NCI-H82 treated with DMSO at 0.1 percent for 48 hours (cell line): ENCODE measurements around the gene PDK2.
A peak's percentile ranks its signal among the peaks of the same experiment; 100 is the strongest.

Source experiments
- DNase-seq: peaks from one replicate; lab custom pipeline; 2025; ENCODE audit not compliant: unreplicated experiment; lab: John Stamatoyannopoulos, UW

PDK2 gene

GRCh38 chr17:50078430-50078829, 16.7 kb upstream of the PDK2 start:
- no peak for DNase-seq

GRCh38 chr17:50079334-50080095, 15.6 kb upstream of the PDK2 start:
- DNase-seq: peak; percentile 29

- no peak for DNase-seq
Observed at GRCh38 chr17:50080096-50080480, 15.1 kb upstream of the PDK2 start.

DNA sequence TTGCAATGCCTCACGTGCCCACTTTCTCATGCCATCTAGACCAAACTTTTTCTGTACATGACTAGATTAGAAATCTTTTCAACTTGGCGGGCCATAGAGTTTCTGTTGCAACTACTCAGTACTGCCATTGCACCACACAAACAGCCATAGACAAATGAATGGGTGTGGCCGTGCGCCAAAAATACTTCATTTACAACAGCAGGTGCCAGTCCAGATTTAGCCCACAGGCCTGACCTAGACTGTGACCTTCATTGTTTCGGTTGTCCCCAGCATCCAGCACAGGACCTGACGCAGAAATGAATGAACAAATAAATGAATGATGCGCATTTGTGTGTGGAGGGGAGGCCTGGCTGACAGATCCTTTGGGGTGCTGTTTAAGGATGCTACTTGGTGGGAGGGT, 14.3 kb upstream of the PDK2 start:
- DNase-seq: no peak

- DNase-seq: no peak
Observed at GRCh38 chr17:50081757-50082156, 13.4 kb upstream of the PDK2 start.

GRCh38 chr17:50087246-50087911, 7.8 kb upstream of the PDK2 start:
- peak; percentile 47 for DNase-seq

GRCh38 chr17:50087912-50088405, 7.2 kb upstream of the PDK2 start:
- DNase-seq: no peak

DNA sequence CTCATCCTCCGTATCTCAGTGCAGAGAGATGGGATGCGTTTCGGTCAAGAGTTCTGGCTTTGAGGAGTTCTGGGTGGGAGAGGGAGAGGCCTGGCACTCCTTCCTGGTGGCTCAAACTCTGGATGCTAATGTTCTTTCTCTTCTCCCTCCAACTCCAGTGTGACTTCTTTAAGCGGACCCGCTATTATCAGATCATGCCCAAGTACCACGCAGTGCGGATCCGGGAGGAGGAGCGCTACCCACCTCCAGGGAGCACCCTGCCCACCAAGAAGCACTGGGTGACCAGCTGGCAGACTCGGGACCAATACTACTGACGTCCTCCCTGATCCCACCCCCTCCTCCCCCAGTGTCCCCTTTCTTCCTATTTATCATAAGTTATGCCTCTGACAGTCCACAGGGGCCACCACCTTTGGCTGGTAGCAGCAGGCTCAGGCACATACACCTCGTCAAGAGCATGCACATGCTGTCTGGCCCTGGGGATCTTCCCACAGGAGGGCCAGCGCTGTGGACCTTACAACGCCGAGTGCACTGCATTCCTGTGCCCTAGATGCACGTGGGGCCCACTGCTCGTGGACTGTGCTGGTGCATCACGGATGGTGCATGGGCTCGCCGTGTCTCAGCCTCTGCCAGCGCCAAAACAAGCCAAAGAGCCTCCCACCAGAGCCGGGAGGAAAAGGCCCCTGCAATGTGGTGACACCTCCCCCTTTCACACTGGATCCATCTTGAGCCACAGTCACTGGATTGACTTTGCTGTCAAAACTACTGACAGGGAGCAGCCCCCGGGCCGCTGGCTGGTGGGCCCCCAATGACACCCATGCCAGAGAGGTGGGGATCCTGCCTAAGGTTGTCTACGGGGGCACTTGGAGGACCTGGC, 6.0 kb upstream of the PDK2 start:
- DNase-seq: no peak

DNA sequence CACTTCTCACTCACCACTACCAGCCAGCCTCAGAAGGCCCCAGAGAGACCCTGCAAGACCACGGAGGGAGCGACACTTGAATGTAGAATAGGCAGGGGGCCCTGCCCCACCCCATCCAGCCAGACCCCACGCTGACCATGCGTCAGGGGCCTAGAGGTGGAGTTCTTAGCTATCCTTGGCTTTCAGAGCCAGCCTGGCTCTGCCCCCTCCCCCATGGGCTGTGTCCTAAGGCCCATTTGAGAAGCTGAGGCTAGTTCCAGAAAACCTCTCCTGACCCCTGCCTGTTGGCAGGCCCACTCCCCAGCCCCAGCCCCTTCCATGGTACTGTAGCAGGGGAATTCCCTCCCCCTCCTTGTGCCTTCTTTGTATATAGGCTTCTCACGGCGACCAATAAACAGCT, 5.1 kb upstream of the PDK2 start:
- no peak for DNase-seq

- DNase-seq: no peak
Observed at GRCh38 chr17:50090971-50091917, 3.9 kb upstream of the PDK2 start.

DNA sequence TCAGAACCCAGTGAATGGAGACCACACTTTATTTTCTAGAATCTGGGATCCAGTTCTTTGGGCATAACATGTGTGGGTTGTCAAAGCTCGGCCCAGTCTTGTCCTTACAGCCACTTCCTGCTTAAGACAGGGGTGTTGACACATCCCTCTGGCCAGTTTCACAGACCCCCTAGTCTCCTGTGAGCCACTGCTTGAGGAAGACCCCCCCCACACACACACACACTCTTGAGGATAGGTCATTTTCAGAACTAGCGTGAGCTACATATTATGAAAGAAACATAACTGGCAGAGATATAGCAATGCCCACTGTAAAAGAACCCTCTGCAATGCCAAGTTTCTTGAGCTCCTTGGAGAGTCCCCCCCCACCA, 3.2 kb upstream of the PDK2 start:
- DNase-seq: no peak

- no peak for DNase-seq
Observed at GRCh38 chr17:50093246-50093645, 1.9 kb upstream of the PDK2 start.

- DNase-seq: no peak
Observed at GRCh38 chr17:50093807-50094206, 1.3 kb upstream of the PDK2 start.

- DNase-seq: peak; percentile 76
Observed at GRCh38 chr17:50094243-50094752, 853 bp upstream of the PDK2 start.

DNA sequence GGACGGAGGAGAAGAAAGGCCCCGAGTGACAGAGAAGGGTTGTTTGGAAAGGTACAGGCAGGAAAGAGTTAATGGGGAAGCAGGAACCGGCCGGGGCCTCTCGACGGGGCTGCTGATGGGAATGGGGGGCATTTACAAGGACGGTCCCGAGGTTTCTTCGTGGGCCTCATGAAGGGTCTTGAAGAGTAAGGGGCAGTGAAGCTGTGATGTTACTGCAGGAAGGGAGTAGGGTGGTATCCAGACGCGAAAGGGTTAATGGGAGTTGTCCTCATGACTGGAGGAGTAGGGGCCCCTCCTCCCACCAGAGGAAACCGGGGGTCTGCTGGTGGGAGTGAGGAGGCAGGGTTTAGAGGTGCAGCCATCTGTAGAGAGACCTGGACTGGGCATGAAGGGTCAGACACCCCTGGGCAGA, 481 bp downstream of the PDK2 start:
- DNase-seq: no peak

DNA sequence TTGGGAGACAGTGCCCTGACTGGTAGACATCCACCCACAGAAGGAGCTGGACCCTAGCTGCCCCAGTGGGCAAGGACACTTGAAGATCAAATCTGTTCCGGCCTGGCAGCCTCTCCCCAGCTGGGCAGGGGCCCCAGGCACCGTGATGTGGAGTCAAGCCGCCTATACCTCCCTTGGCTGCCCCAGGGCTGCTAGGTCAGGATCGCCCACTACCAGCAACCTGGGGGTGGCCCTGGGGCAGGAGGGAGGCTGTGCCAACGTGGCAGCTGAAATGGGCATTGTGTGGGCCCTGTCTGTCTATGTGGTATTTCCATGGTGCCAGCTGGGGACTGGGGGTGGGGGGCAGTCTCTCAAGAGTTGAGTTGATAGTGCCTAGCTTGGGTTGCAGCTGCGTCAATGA, 941 bp downstream of the PDK2 start:
- no peak for DNase-seq

DNA sequence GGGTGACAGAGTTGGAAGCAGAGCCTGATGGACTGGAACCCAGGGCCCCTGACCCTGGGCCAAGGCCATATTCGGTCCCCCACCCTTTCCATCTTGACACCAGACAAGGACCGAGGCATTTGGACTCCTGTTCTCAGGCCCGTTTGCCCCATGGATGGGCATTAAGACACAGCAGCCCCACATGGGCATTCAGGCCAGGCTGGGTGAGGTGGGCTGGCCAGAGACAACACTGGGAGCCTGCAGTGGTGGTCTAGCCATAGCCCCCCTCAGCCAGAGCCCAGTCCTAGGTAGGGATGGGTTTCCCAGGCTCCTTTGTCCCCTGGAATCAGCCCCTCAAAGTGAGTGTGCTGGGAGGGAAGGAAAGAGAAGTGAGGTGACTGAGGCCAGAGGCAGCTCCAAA, 1.6 kb downstream of the PDK2 start:
- DNase-seq: no peak

DNA sequence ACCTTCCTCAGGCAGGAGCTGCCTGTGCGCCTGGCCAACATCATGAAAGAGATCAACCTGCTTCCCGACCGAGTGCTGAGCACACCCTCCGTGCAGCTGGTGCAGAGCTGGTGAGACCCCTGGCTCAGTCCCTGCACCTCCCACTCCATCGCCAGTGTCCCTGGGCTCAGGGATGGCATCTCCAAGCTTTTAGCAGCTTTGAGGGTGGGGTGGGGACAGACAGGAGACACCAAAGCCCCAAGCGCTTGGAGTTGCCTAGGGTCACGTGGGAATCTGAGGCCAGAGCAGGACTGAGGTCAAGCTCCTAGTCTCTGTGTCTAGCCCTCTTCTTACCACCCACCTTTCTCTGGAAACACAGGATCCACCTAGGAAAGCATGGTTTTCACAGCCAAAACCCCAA, 2.3 kb downstream of the PDK2 start:
- DNase-seq: no peak

GRCh38 chr17:50097926-50098325, 2.8 kb downstream of the PDK2 start:
- no peak for DNase-seq

DNA sequence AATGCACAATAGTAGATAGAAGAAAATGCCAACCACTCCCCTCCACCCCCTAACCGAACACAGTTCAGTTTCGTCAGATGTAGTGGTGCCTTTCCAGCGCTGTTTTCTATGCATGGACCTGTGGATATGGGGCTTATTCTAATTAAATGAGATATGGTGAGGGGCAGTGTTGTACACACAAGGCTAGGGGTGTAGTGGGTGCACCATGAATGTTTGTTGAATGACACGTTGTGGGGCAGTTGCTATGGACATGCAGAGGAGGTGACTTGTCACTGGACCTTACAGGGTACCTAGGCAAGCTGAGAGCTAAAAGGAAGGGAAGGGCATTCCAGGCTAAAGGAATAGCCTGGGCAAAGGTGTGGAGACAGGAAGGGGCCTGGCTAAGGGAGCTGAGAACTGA, 3.4 kb downstream of the PDK2 start:
- no peak for DNase-seq
